Ectodermal cell (in vitro differentiated cells): ENCODE data around the gene C1orf56.
A peak's percentile ranks its signal among the peaks of the same experiment; 100 is the strongest.

Experiments used
- H3K27ac ChIP-seq: 2 replicates; pipeline ENCODE4 v1.7.0; 2013; ENCODE audit warnings: mild to moderate bottlenecking, low read depth, low read length; ENCODE audit not compliant: insufficient read depth, poor library complexity, severe bottlenecking
- H3K27me3 ChIP-seq: 2 replicates; pipeline ENCODE4 v1.7.0; 2013; ENCODE audit warnings: mild to moderate bottlenecking, low read length; ENCODE audit not compliant: insufficient read depth, control insufficient read depth, poor library complexity, severe bottlenecking
- H3K36me3 ChIP-seq: one replicate; pipeline ENCODE4 v1.7.0; 2013; ENCODE audit warnings: low read length; ENCODE audit not compliant: control insufficient read depth, insufficient read depth
- H3K4me1 ChIP-seq: one replicate; pipeline ENCODE4 v1.7.0; 2013; ENCODE audit warnings: low read length; ENCODE audit not compliant: control insufficient read depth, insufficient read depth
- H3K4me3 ChIP-seq: 2 replicates; pipeline ENCODE4 v1.7.0; 2013; ENCODE audit warnings: low read depth, low read length, control low read depth; ENCODE audit not compliant: insufficient read depth
- H3K9me3 ChIP-seq: 2 replicates; pipeline ENCODE4 v1.7.0; 2013; ENCODE audit warnings: mild to moderate bottlenecking, low read length, moderate library complexity; ENCODE audit not compliant: control insufficient read depth
- WGBS, 2 experiments: methylation state at CpG; one replicate each; pipeline ENCODE4 v1.1.7; 2013; ENCODE audit warnings: missing lambda C conversion rate in 2 of 2; 5-methylcytosine and 5-hydroxymethylcytosine counted together

Gene C1orf56

GRCh38 chr1:151049458-151049857, 1.9 kb downstream of the C1orf56 start:
- Histone ChIP-seq H3K4me1 (peaks cover 3% of the 10 kb centered on the region), H3K36me3 (peaks cover 7% of the 10 kb centered on the region), H3K9me3 (no peaks in the 10 kb centered on the region), H3K27ac (no peak overlapping the region), H3K4me3 (no peak overlapping the region), H3K27me3 (no peaks in the 10 kb centered on the region)
- 91 to 94% methylated on average over 5 of the region's 5 CpGs for WGBS, 2 experiments

DNA sequence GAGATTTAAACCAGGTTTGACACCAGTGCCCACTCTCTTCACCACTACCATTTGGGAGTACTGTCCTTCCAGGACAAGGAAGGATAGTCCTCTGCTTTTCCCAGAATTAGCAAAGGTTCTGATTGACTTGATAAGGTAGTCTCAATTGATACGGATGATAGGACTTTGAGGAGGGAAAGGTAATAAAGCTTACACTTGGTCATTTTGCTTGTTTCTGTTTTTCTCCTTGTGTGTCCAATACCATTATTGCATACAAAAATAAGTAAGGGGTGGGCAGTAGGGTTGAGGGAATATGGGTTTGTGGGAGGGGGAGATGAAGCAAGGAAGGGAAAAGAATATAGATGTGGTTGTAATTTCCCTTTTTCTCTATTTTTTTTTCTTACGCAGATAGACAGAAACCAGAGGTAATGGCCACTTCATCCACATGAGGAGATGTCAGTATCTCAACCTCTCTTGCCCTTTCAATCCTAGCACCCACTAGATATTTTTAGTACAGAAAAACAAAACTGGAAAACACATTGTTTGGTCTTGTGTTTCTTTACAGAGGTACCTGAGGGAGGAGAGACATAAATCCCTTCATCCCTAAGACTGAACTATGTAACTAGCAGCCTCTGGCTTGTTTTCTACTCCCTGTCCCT, 2.6 kb downstream of the C1orf56 start:
- Histone ChIP-seq H3K36me3 (peaks cover 11% of the 10 kb centered on the region), H3K27ac (no peak overlapping the region), H3K9me3 (no peaks in the 10 kb centered on the region), H3K4me3 (no peak overlapping the region), H3K27me3 (no peaks in the 10 kb centered on the region), H3K4me1 (peaks cover 3% of the 10 kb centered on the region)
- WGBS, 2 experiments = 95% methylated on average over 2 of the region's 2 CpGs

DNA sequence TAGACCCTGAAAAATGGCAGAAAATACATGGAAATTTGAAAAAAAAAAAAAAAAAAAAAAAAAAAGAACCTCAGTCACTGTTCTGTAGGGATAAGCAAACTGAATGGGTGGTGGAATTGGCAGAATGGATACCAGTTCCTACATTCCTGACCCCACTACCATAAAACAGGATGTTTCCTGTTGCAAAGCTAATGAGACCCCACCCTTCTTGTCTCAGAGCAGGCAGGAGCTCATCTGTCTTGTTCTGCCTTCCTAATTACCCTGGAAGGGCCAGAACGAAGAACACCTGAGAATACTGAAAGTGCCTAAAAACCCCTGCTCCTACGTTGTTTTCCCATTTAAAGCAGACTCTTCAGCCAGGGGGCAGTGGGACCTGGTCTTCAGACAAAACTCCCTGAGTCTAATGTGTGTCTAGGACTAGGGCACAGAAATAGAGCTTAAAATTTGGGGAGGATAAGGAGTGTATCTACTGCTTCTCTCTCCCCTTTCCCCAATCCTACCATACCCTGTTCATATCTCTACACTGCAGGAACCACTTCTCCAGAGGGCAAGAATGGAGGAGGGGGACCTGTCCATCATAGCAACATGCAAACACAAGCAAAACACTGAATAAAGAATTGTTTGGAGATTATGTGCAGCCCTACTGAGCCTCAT, 3.9 kb downstream of the C1orf56 start:
- Histone ChIP-seq H3K36me3 (peaks cover 11% of the 10 kb centered on the region), H3K27ac (no peak overlapping the region)
- WGBS, 2 experiments = 81 to 84% methylated on average over 2 of the region's 2 CpGs

DNA sequence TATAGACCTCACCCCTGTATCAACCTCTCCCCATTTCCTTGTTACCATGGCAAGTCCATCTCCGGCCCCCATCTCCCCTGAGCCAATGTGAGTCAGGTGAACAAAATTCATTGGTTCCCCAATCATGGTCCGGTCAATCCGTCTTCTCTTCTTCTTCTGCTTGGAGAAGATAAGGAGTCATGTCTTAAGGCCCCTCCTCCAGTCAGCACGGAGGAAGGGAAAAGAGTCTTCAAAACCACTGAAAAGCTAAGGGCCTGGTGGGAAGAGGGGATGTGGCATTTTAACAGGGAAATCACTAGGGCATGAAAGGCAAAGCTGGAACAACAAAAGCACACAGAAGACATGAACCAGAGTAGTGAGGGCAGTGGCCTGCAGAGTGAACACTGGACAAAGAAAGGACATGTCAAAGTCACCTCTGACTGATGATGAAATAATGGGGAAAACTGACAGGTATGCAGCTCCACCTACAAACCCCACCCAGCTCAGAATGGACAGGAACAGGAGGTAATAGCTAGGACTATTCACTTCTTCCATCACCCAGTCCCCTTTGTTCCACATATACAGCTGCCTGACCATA, 7.5 kb downstream of the C1orf56 start:
- H3K27ac ChIP-seq = no peak overlapping the region
- H3K9me3 ChIP-seq = no peaks in the 10 kb centered on the region
- H3K4me1 ChIP-seq = peaks cover 8% of the 10 kb centered on the region
- H3K36me3 ChIP-seq = peaks cover 11% of the 10 kb centered on the region
- WGBS, 2 experiments = 91 to 93% methylated on average over 4 of the region's 4 CpGs
- no peak overlapping the region for H3K4me3 ChIP-seq
- H3K27me3 ChIP-seq = no peaks in the 10 kb centered on the region

More for the DNA sequence above, 3.9 kb downstream of the C1orf56 start:
- no peak overlapping the region for H3K4me3 ChIP-seq
- no peaks in the 10 kb centered on the region for H3K9me3 ChIP-seq
- no peaks in the 10 kb centered on the region for H3K27me3 ChIP-seq
- H3K4me1 ChIP-seq = peaks cover 3% of the 10 kb centered on the region

DNA sequence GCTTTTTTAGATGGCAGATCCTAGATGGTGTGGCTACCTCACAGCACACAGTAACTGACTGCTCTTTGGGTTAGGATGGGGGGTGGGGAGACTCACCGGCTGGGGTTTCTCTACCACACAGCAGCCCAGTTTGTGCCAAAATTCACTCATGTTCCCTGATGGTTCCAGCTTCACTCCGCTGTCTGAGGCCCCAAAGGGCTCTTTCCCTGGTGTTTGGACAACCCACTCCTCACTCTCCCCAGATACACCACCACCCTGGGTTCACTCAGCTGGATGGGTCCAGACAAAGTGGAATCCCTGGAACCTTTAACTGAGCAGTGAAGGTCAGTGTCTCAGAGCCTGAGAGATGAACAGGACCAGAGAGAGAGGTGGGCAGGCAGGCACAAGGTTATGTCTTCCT, 8.0 kb downstream of the C1orf56 start:
- Histone ChIP-seq H3K27ac (no peak overlapping the region), H3K36me3 (peaks cover 11% of the 10 kb centered on the region), H3K9me3 (no peaks in the 10 kb centered on the region), H3K27me3 (no peaks in the 10 kb centered on the region), H3K4me1 (peaks cover 8% of the 10 kb centered on the region), H3K4me3 (no peak overlapping the region)
- 93 to 100% methylated on average over 1 of the region's 2 CpGs for WGBS, 2 experiments

DNA sequence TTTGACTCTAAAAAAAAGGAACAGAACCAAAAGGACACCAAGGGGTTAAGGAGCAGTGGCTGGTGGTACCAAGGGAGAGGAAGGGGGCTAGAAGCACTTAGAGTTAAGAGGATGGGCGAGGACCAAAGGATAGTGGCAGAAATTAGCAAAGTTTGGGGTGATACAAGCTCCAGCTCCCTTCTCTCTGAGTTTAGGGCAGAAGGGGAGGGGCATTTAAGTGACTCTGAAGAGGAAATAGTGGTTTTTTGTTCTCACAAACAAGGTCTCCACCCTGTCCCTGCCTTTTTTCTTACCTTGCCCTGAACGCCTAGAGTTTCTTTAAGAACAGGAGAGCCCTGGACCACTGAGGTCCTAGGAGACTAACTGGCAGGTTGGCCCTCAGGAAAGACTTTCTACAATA, 8.6 kb downstream of the C1orf56 start:
- Histone ChIP-seq H3K9me3 (no peaks in the 10 kb centered on the region), H3K27ac (no peak overlapping the region), H3K36me3 (peaks cover 11% of the 10 kb centered on the region), H3K4me1 (peaks cover 8% of the 10 kb centered on the region), H3K27me3 (no peaks in the 10 kb centered on the region), H3K4me3 (no peak overlapping the region)
- WGBS, 2 experiments = 63 to 73% methylated on average over 2 of the region's 2 CpGs

- Histone ChIP-seq H3K36me3 (peaks cover 4% of the 10 kb centered on the region), H3K27me3 (no peaks in the 10 kb centered on the region), H3K4me3 (peak overlapping the region; percentile 94), H3K9me3 (no peaks in the 10 kb centered on the region), H3K27ac (no peak overlapping the region), H3K4me1 (peaks cover 8% of the 10 kb centered on the region)
- 2 to 4% methylated on average over 10 of the region's 10 CpGs for WGBS, 2 experiments
These were observed 11.1 kb downstream of the C1orf56 start for GRCh38 chr1:151058692-151059091.

- Histone ChIP-seq H3K9me3 (no peaks in the 10 kb centered on the region), H3K4me3 (peak within 1 kb of the TSS; percentile 94), H3K27me3 (no peaks in the 10 kb centered on the region), H3K27ac (peak within 1 kb of the TSS; percentile 80), H3K4me1 (peaks cover 11% of the 10 kb centered on the region), H3K36me3 (peaks cover 4% of the 10 kb centered on the region)
- 0% methylated on average over 58 of the region's 58 CpGs for WGBS, 2 experiments
These were observed 11.8 kb downstream of the C1orf56 start, which contains the start of gene CDC42SE1 for GRCh38 chr1:151059109-151060006. Gene CDC42SE1 (minus strand): TSS chr1:151059622. CDS start chr1:151055730, 3,892 bp downstream.

- Histone ChIP-seq H3K36me3 (peaks cover under 1% of the 10 kb centered on the region), H3K9me3 (no peaks in the 10 kb centered on the region), H3K4me1 (peaks cover 11% of the 10 kb centered on the region), H3K27me3 (no peaks in the 10 kb centered on the region), H3K27ac (peak within 1 kb of the TSS; percentile 80), H3K4me3 (peak within 1 kb of the TSS; percentile 94)
- WGBS, 2 experiments = 0% methylated on average over 14 to 15 of the region's 15 CpGs
These were observed 12.6 kb downstream of the C1orf56 start, which contains the start of gene MLLT11 for GRCh38 chr1:151060007-151060656. Gene MLLT11 (plus strand): TSS chr1:151060397. CDS start chr1:151067225, 6,828 bp downstream.
